ENCODE data around the gene PRKAG1. TPM values are rescaled to one million over a fixed set of nuclear protein-coding genes. Genes with fewer than 3 reads are reported as not detected.
A peak's percentile ranks its signal among the peaks of the same experiment; 100 is the strongest.

Gene PRKAG1
- total RNA-seq, 2 experiments from 2014 or later: 22.8 to 45.9 TPM

DNA sequence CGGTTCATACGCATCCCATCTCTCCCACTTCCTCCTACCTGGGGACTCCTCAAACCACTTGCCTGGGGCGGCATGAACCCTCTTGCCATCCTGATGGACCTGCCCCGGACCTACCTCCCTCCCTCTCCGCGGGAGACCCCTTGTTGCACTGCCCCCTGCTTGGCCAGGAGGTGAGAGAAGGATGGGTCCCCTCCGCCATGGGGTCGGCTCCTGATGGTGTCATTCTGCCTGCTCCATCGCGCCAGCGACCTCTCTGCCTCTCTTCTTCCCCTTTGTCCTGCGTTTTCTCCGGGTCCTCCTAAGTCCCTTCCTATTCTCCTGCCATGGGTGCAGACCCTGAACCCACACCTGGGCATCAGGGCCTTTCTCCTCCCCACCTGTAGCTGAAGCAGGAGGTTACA is 36.8 kb downstream of the PRKAG1 start:
- CTCF ChIA-PET (ENCODE audit: unreplicated experiment): no interaction called here
- H3K79me2 ChIP-seq (ENCODE audit: insufficient read depth, low read depth, low read length): no peaks in the 10 kb centered on the region
- DNase-seq (ENCODE audit: low spot score): no peak
- intact Hi-C loops (cut with micrococcal nuclease; ENCODE audit: unreplicated experiment): no loop called here
- H4K20me1 ChIP-seq (ENCODE audit: insufficient read depth, low read length): no peaks in the 10 kb centered on the region; the same call in 1 of the 2 replicates
- TF ChIP-seq, protein P1, sequence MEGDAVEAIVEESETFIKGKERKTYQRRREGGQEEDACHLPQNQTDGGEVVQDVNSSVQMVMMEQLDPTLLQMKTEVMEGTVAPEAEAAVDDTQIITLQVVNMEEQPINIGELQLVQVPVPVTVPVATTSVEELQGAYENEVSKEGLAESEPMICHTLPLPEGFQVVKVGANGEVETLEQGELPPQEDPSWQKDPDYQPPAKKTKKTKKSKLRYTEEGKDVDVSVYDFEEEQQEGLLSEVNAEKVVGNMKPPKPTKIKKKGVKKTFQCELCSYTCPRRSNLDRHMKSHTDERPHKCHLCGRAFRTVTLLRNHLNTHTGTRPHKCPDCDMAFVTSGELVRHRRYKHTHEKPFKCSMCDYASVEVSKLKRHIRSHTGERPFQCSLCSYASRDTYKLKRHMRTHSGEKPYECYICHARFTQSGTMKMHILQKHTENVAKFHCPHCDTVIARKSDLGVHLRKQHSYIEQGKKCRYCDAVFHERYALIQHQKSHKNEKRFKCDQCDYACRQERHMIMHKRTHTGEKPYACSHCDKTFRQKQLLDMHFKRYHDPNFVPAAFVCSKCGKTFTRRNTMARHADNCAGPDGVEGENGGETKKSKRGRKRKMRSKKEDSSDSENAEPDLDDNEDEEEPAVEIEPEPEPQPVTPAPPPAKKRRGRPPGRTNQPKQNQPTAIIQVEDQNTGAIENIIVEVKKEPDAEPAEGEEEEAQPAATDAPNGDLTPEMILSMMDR (conservative IDR thresholded peaks at IDR 0.05; ENCODE audit: low read length): no peak
- TF ChIP-seq EZH2phosphoT487 (IDR thresholded peaks at IDR 0.05; ENCODE audit: borderline replicate concordance, low read depth, low read length): no peak
- POLR2A ChIA-PET: no interaction called here
- no peak overlapping the region for H3K27ac ChIP-seq (ENCODE audit: low read depth, low read length, poor library complexity, severe bottlenecking)
- H3K36me3 ChIP-seq (ENCODE audit: insufficient read depth, low read length): no peaks in the 10 kb centered on the region
- H3K4me1 ChIP-seq (ENCODE audit: insufficient read depth, low read length, poor library complexity, severe bottlenecking): peaks cover 15% of the 10 kb centered on the region
- H3K4me3 ChIP-seq (ENCODE audit: low read depth, low read length, poor library complexity, severe bottlenecking): no peak overlapping the region
- H2AFZ ChIP-seq (ENCODE audit: low read length): no peak overlapping the region
- no TSS peak for BruUV-seq (replicated peaks)
- no peak overlapping the region for H3K4me2 ChIP-seq (ENCODE audit: low read length)
- H3K9me2 ChIP-seq (ENCODE audit: insufficient read depth, low read length): no peaks in the 10 kb centered on the region
- H3K9me3 ChIP-seq (ENCODE audit: low read length): no peaks in the 10 kb centered on the region

DNA sequence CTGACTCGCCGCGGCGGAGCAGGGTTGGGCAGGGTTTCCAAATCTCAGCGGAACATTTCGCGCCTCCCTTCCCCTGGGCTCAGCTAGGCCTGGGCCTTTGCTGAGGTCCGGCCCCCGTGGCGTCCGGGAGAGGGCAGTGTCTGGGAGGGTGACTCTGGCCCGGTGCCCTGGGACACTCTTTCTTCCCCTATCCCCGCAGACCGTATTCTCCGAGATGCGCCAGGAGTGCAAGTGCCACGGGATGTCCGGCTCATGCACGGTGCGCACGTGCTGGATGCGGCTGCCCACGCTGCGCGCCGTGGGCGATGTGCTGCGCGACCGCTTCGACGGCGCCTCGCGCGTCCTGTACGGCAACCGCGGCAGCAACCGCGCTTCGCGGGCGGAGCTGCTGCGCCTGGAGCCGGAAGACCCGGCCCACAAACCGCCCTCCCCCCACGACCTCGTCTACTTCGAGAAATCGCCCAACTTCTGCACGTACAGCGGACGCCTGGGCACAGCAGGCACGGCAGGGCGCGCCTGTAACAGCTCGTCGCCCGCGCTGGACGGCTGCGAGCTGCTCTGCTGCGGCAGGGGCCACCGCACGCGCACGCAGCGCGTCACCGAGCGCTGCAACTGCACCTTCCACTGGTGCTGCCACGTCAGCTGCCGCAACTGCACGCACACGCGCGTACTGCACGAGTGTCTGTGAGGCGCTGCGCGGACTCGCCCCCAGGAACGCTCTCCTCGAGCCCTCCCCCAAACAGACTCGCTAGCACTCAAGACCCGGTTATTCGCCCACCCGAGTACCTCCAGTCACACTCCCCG is 37.4 kb downstream of the PRKAG1 start:
- intact Hi-C loops (cut with micrococcal nuclease; ENCODE audit: unreplicated experiment): no loop called here
- CTCF ChIA-PET (ENCODE audit: unreplicated experiment): no interaction called here
- H3K27ac ChIP-seq (ENCODE audit: low read depth, low read length, poor library complexity, severe bottlenecking): no peak overlapping the region
- H3K79me2 ChIP-seq (ENCODE audit: insufficient read depth, low read depth, low read length): no peaks in the 10 kb centered on the region
- no peaks in the 10 kb centered on the region for H3K9me3 ChIP-seq (ENCODE audit: low read length)
- no peak for TF ChIP-seq EZH2phosphoT487 (IDR thresholded peaks at IDR 0.05; ENCODE audit: borderline replicate concordance, low read depth, low read length)
- TF ChIP-seq, protein P1 (conservative IDR thresholded peaks at IDR 0.05; ENCODE audit: low read length): no peak
- H4K20me1 ChIP-seq (ENCODE audit: insufficient read depth, low read length): no peaks in the 10 kb centered on the region; the same call in 1 of the 2 replicates
- H3K4me2 ChIP-seq (ENCODE audit: low read length): no peak overlapping the region
- POLR2A ChIA-PET: no interaction called here
- no peaks in the 10 kb centered on the region for H3K36me3 ChIP-seq (ENCODE audit: insufficient read depth, low read length)
- H3K9me2 ChIP-seq (ENCODE audit: insufficient read depth, low read length): no peaks in the 10 kb centered on the region
- no peak overlapping the region for H3K4me3 ChIP-seq (ENCODE audit: low read depth, low read length, poor library complexity, severe bottlenecking)
- DNase-seq (ENCODE audit: low spot score): no peak
- peaks cover 15% of the 10 kb centered on the region for H3K4me1 ChIP-seq (ENCODE audit: insufficient read depth, low read length, poor library complexity, severe bottlenecking)
- no TSS peak for BruUV-seq (replicated peaks)
- H2AFZ ChIP-seq (ENCODE audit: low read length): no peak overlapping the region

DNA sequence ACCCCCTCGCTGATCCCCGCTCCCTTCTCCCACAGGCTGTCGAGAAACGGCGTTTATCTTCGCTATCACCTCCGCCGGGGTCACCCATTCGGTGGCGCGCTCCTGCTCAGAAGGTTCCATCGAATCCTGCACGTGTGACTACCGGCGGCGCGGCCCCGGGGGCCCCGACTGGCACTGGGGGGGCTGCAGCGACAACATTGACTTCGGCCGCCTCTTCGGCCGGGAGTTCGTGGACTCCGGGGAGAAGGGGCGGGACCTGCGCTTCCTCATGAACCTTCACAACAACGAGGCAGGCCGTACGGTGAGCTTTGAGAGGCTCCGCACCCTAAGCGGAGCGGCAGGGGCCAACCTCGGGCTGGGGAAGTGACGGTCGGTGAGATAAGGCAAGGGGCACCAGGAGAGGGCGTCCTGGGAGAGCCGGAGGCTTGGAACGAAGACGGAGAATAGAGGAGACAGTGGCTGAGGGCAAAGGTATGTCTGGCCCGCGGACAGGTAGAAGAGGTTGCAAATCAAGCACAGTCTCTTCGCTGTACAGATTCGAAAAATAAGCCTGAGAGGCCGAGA is 38.1 kb downstream of the PRKAG1 start:
- Histone ChIP-seq H3K9me2 (ENCODE audit: insufficient read depth, low read length) (no peaks in the 10 kb centered on the region), H4K20me1 (ENCODE audit: insufficient read depth, low read length) (no peaks in the 10 kb centered on the region; the same call in 1 of the 2 replicates), H3K27ac (ENCODE audit: low read depth, low read length, poor library complexity, severe bottlenecking) (no peak overlapping the region), H3K79me2 (ENCODE audit: insufficient read depth, low read depth, low read length) (no peaks in the 10 kb centered on the region), H2AFZ (ENCODE audit: low read length) (no peak overlapping the region), H3K9me3 (ENCODE audit: low read length) (no peaks in the 10 kb centered on the region), H3K36me3 (ENCODE audit: insufficient read depth, low read length) (no peaks in the 10 kb centered on the region), H3K4me1 (ENCODE audit: insufficient read depth, low read length, poor library complexity, severe bottlenecking) (peaks cover 8% of the 10 kb centered on the region), H3K4me3 (ENCODE audit: low read depth, low read length, poor library complexity, severe bottlenecking) (no peak overlapping the region), H3K4me2 (ENCODE audit: low read length) (no peak overlapping the region; the same call in 1 of the 2 replicates)
- DNase-seq (ENCODE audit: low spot score): no peak
- BruUV-seq (replicated peaks): no TSS peak
- intact Hi-C loops (cut with micrococcal nuclease; ENCODE audit: unreplicated experiment): no loop called here
- CTCF ChIA-PET (ENCODE audit: unreplicated experiment): no interaction called here
- POLR2A ChIA-PET: no interaction called here
- TF ChIP-seq, protein P1 (conservative IDR thresholded peaks at IDR 0.05; ENCODE audit: low read length): peak; percentile 30; the same call in 1 of the 2 replicates
- TF ChIP-seq EZH2phosphoT487 (IDR thresholded peaks at IDR 0.05; ENCODE audit: borderline replicate concordance, low read depth, low read length): peak; percentile 55; the same call in 1 of the 2 replicates

Data from OCI-LY7 (cell line).